ENCODE measurements around the gene LRG1. TPM values are rescaled to one million over a fixed set of nuclear protein-coding genes. Genes with fewer than 3 reads are reported as not detected.

Gene LRG1
- total RNA-seq, 2 donors from 2014 or later = 0.86 to 1.4 TPM

DNA sequence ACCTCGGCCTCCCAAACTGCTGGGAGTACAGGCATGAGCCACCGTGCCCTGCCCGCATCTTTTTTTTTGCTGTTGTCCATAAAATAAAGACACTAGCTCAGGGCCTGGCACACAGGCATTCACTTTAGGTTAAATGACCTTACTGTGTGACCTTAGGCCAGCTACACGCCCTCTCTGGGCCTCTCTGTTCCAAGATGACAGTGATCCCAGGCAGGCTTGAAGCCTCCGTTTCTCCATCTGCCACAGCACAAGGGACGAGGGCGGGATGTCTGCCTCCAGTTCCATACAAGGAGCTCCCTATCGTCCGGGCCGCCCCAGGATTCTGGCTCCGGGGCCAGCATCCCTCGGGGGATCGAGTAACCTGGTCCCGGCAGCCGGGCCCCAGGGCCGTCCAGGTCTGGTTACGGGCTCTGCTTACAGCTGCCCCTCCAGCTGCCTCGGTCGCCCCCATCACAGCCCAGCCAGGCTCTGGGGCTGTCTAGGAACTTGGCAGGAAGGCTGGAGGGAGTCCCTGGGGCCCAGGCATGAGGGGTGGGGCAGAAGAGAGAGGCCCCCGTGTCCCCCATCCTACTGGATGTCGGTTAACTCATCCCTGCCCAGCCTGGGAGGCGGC is 31.6 kb upstream of the LRG1 start:
- peaks cover 3% of the 10 kb centered on the region for H3K27me3 Mint-ChIP-seq (ENCODE audit: insufficient read depth)
- H3K4me3 Mint-ChIP-seq = no peak overlapping the region
- WGBS, 2 experiments (ENCODE audit: insufficient coverage in 1 of 2, insufficient read length in 1 of 2) = 89 to 93% methylated on average over 10 to 22 of the region's 22 CpGs

GRCh38 chr19:4570916-4571304 is 31.1 kb upstream of the LRG1 start:
- no peak overlapping the region for H3K4me3 Mint-ChIP-seq
- DNase-seq = no peak
- WGBS, 2 experiments (ENCODE audit: insufficient coverage in 1 of 2, insufficient read length in 1 of 2) = 91% methylated on average over 5 of the region's 5 CpGs
- Histone ChIP-seq H3K9ac (ENCODE audit: extremely low read depth, low read length, poor library complexity, severe bottlenecking) (no peak overlapping the region), H3K4me1 (ENCODE audit: control insufficient read depth, insufficient read depth, low read length) (peaks cover 6% of the 10 kb centered on the region), H3K4me3 (ENCODE audit: low read length) (no peak overlapping the region), H3K27me3 (ENCODE audit: control insufficient read depth, insufficient read depth, low read length, poor library complexity, severe bottlenecking) (no peaks in the 10 kb centered on the region), H3K9me3 (ENCODE audit: control insufficient read depth, low read length) (no peaks in the 10 kb centered on the region), H3K36me3 (ENCODE audit: control insufficient read depth, insufficient read depth, low read length) (no peaks in the 10 kb centered on the region), H3K27ac (ENCODE audit: low read depth, low read length) (no peak overlapping the region)
- TF ChIP-seq CTCF (conservative IDR thresholded peaks at IDR 0.05) = no peak
- H3K36me3 Mint-ChIP-seq (ENCODE audit: low read depth) = no peaks in the 10 kb centered on the region
- H3K27ac Mint-ChIP-seq = no peak overlapping the region
- H3K9me3 Mint-ChIP-seq = no peaks in the 10 kb centered on the region
- peaks cover 13% of the 10 kb centered on the region for H3K4me1 Mint-ChIP-seq
- H3K27me3 Mint-ChIP-seq (ENCODE audit: insufficient read depth) = peaks cover 3% of the 10 kb centered on the region

More for the DNA sequence above, 31.6 kb upstream of the LRG1 start:
- TF ChIP-seq CTCF (conservative IDR thresholded peaks at IDR 0.05) = no peak
- H3K27ac ChIP-seq (ENCODE audit: low read depth, low read length) = no peak overlapping the region
- H3K27me3 ChIP-seq (ENCODE audit: control insufficient read depth, insufficient read depth, low read length, poor library complexity, severe bottlenecking) = no peaks in the 10 kb centered on the region
- Mint-ChIP-seq H3K27ac (no peak overlapping the region), H3K36me3 (ENCODE audit: low read depth) (no peaks in the 10 kb centered on the region), H3K4me1 (peaks cover 15% of the 10 kb centered on the region), H3K9me3 (no peaks in the 10 kb centered on the region)
- peaks cover 6% of the 10 kb centered on the region for H3K4me1 ChIP-seq (ENCODE audit: control insufficient read depth, insufficient read depth, low read length)
- no peak overlapping the region for H3K4me3 ChIP-seq (ENCODE audit: low read length)
- no peaks in the 10 kb centered on the region for H3K9me3 ChIP-seq (ENCODE audit: control insufficient read depth, low read length)
- DNase-seq = no peak
- no peaks in the 10 kb centered on the region for H3K36me3 ChIP-seq (ENCODE audit: control insufficient read depth, insufficient read depth, low read length)
- no peak overlapping the region for H3K9ac ChIP-seq (ENCODE audit: extremely low read depth, low read length, poor library complexity, severe bottlenecking)

DNA sequence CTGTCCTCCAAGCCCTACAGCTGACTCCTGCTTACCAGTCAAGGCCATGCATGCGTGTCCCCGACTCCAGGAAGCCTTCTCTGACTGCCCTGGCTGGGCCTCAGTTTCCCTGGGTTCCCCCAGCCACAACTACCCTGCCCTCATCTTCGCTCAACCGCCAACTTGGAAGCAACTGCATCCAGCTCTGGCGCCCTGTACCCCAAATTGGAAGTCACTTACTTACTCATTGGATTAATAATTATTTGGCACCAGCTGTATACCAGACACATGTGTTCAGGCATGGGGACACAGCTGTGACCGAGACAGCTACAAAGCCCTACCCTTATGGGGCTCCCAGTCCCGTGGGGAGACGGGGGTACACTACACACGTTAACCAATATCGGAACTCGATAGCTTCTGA is 30.6 kb upstream of the LRG1 start:
- Histone ChIP-seq H3K36me3 (ENCODE audit: control insufficient read depth, insufficient read depth, low read length) (no peaks in the 10 kb centered on the region), H3K9ac (ENCODE audit: extremely low read depth, low read length, poor library complexity, severe bottlenecking) (no peak overlapping the region), H3K27me3 (ENCODE audit: control insufficient read depth, insufficient read depth, low read length, poor library complexity, severe bottlenecking) (no peaks in the 10 kb centered on the region), H3K9me3 (ENCODE audit: control insufficient read depth, low read length) (no peaks in the 10 kb centered on the region), H3K4me3 (ENCODE audit: low read length) (no peak overlapping the region), H3K27ac (ENCODE audit: low read depth, low read length) (no peak overlapping the region), H3K4me1 (ENCODE audit: control insufficient read depth, insufficient read depth, low read length) (peaks cover 6% of the 10 kb centered on the region)
- DNase-seq = no peak
- no peak overlapping the region for H3K4me3 Mint-ChIP-seq
- no peaks in the 10 kb centered on the region for H3K9me3 Mint-ChIP-seq
- H3K27ac Mint-ChIP-seq = peak overlapping the region; percentile 40
- 93 to 94% methylated on average over 10 to 11 of the region's 11 CpGs for WGBS, 2 experiments (ENCODE audit: insufficient coverage in 1 of 2, insufficient read length in 1 of 2)
- peaks cover 3% of the 10 kb centered on the region for H3K27me3 Mint-ChIP-seq (ENCODE audit: insufficient read depth)
- H3K36me3 Mint-ChIP-seq (ENCODE audit: low read depth) = no peaks in the 10 kb centered on the region
- TF ChIP-seq CTCF (conservative IDR thresholded peaks at IDR 0.05) = no peak
- peaks cover 8% of the 10 kb centered on the region for H3K4me1 Mint-ChIP-seq
